Esophagus muscularis mucosa (tissue), 3 donors: ENCODE data around the gene IMPDH2.

ENCODE experiments used
- CTCF ChIP-seq, 3 experiments: fragments of 200-600 bp in 2 of 3; fragments of 450-650 bp in 1 of 3; sonication (generic) in 2 of 3; IDR thresholded peaks; one replicate each; pipeline ENCODE4 v1.5.1; 2017 to 2019; ENCODE audit warnings: antibody characterized with exemption in 3 of 3, mild to moderate bottlenecking in 2 of 3, moderate library complexity in 1 of 3
- POLR2AphosphoS5 ChIP-seq, 2 donors: sonication (generic); formaldehyde crosslinking; IDR thresholded peaks; one replicate each; pipeline ENCODE4 v1.6.1; 2017; ENCODE audit warnings: antibody characterized with exemption in 2 of 2

- TF ChIP-seq CTCF (IDR thresholded peaks at IDR 0.05) (no peak), POLR2AphosphoS5 (IDR thresholded peaks at IDR 0.05) (no peak)
These were observed 3.6 kb upstream of the IMPDH2 start for GRCh38 chr3:49032646-49033304.
